ENCODE data around the gene CYCS.

DNA sequence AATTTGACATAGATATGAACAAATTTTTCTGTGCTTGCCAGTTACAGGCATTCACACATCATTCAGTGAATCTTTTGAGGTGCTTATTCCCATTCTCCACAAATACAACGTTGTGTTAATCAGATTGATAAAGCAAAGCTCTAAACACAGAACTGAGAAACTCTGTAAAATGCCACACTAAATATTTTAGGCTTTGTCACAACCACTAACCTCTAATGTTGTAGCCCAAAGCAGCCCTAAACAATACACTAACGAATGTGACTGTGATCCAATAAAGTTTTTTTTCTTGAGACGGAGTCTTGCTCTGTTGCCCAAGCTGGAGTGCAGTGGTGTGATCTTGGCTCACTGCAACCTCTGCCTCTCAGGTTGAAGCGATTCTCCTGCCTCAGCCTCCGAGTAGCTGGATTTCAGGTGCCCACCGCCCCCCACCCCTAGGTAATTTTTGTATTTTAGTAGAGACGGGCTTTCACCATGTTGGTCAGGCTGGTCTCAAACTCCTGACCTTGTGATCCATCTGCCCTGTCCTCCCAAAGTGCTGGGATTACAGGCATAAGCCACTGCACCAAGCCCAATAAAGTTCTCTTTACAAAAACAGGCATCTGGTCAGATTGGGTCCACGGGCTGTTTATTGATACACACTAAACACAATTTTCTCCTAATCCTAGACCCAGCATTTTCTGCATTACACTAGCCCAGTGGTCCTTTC is 6.9 kb downstream of the CYCS start:
- no peak for TF ChIP-seq CTCF (IDR thresholded peaks at IDR 0.05 in 4 of 5, conservative IDR thresholded peaks at IDR 0.05 in 1 of 5)
- no peak for TF ChIP-seq POLR2A (IDR thresholded peaks at IDR 0.05)

Data from gastrocnemius medialis (tissue), 4 donors.